Hepatocyte (in vitro differentiated cells): Measurements from ENCODE around the gene ACO1.

Experiments
- EZH2 ChIP-seq: fragments of 200-600 bp; sonication (generic); IDR thresholded peaks from 2 replicates; pipeline ENCODE4 v1.6.1; 2016; ENCODE audit warnings: antibody characterized with exemption, mild to moderate bottlenecking, borderline replicate concordance
- TF ChIP-seq, protein P1 (sequence below): fragments of 200-600 bp; sonication (generic); IDR thresholded peaks from 2 replicates; pipeline ENCODE4 v1.5.1; 2016; ENCODE audit warnings: antibody characterized with exemption, mild to moderate bottlenecking; ENCODE audit not compliant: poor library complexity

DNA sequence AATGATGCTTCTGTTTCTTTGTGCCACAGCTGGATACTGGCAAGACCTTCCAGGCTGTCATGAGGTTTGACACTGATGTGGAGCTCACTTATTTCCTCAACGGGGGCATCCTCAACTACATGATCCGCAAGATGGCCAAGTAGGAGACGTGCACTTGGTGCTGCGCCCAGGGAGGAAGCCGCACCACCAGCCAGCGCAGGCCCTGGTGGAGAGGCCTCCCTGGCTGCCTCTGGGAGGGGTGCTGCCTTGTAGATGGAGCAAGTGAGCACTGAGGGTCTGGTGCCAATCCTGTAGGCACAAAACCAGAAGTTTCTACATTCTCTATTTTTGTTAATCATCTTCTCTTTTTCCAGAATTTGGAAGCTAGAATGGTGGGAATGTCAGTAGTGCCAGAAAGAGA is 65.5 kb downstream of the ACO1 start:
- TF ChIP-seq, protein P1, sequence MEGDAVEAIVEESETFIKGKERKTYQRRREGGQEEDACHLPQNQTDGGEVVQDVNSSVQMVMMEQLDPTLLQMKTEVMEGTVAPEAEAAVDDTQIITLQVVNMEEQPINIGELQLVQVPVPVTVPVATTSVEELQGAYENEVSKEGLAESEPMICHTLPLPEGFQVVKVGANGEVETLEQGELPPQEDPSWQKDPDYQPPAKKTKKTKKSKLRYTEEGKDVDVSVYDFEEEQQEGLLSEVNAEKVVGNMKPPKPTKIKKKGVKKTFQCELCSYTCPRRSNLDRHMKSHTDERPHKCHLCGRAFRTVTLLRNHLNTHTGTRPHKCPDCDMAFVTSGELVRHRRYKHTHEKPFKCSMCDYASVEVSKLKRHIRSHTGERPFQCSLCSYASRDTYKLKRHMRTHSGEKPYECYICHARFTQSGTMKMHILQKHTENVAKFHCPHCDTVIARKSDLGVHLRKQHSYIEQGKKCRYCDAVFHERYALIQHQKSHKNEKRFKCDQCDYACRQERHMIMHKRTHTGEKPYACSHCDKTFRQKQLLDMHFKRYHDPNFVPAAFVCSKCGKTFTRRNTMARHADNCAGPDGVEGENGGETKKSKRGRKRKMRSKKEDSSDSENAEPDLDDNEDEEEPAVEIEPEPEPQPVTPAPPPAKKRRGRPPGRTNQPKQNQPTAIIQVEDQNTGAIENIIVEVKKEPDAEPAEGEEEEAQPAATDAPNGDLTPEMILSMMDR = no peak
- TF ChIP-seq EZH2 = no peak
